ENCODE results near the gene ARSA. TPM values are rescaled to one million over a fixed set of nuclear protein-coding genes. Genes with fewer than 3 reads are reported as not detected.

Gene ARSA
- polyA plus RNA-seq, 1 donor (not counting 4 experiments of a cell fraction or from before 2014, with no cell fraction given), result 12.1 TPM

GRCh38 chr22:50605002-50605612, 22.8 kb downstream of the ARSA start:
- dilution Hi-C loops (cut with MboI; ENCODE audit: extremely low pct_ligation_motif_present, low sequenced_read_pairs), result no loop called here

GRCh38 chr22:50604256-50605001, 23.5 kb downstream of the ARSA start:
- TF ChIP-seq EZH2 (IDR thresholded peaks at IDR 0.05; ENCODE audit: low read length) (no peak), CTCF (optimal IDR thresholded peaks at IDR 0.05 in 1 of 3, IDR thresholded peaks at IDR 0.05 in 1 of 3, conservative IDR thresholded peaks at IDR 0.05 in 1 of 3; ENCODE audit: extremely low read depth in 1 of 3, insufficient read depth in 2 of 3, low read length in 3 of 3) (no peak)
- dilution Hi-C loops (cut with MboI; ENCODE audit: extremely low pct_ligation_motif_present, low sequenced_read_pairs), result no loop called here
- H4K20me1 ChIP-seq (ENCODE audit: control insufficient read depth, extremely low read depth, insufficient read depth, low read length), result no peaks in the 10 kb centered on the region
- peaks cover 56% of the 10 kb centered on the region for H3K27me3 ChIP-seq (ENCODE audit: control insufficient read depth, extremely low read depth, insufficient read depth, low read length)
- H3K9ac ChIP-seq (ENCODE audit: control insufficient read depth, extremely low read depth, insufficient read depth, low read length), result no peak overlapping the region
- no peaks in the 10 kb centered on the region for H3K9me3 ChIP-seq (ENCODE audit: control insufficient read depth, low read depth, low read length)
- no peak for FAIRE-seq
- H3K9me1 ChIP-seq (ENCODE audit: control insufficient read depth, extremely low read depth, insufficient read depth, low read length), result no peaks in the 10 kb centered on the region
- no peaks in the 10 kb centered on the region for H3K36me3 ChIP-seq (ENCODE audit: control insufficient read depth in 2 of 2, extremely low read depth in 1 of 2, insufficient read depth in 2 of 2, low read length in 2 of 2)
- H3K4me2 ChIP-seq (ENCODE audit: control insufficient read depth, extremely low read depth, insufficient read depth, low read depth, low read length), result no peak overlapping the region
- no peak overlapping the region for H3K4me3 ChIP-seq (ENCODE audit: control insufficient read depth in 2 of 3, extremely low read depth in 1 of 3, insufficient read depth in 2 of 3, low read depth in 1 of 3, low read length in 3 of 3)
- no peaks in the 10 kb centered on the region for H3K4me1 ChIP-seq (ENCODE audit: control insufficient read depth, extremely low read depth, insufficient read depth, low read length)
- no peak for DNase-seq (ENCODE audit: low read depth, low spot score)
- H3K79me2 ChIP-seq (ENCODE audit: control insufficient read depth, insufficient read depth, low read length), result no peaks in the 10 kb centered on the region
- H3K27ac ChIP-seq (ENCODE audit: control insufficient read depth, insufficient read depth, low read length), result no peak overlapping the region
- no peak overlapping the region for H2AFZ ChIP-seq (ENCODE audit: control insufficient read depth, low read length)

More at GRCh38 chr22:50605002-50605612, 22.8 kb downstream of the ARSA start:
- no peak overlapping the region for H3K9ac ChIP-seq (ENCODE audit: control insufficient read depth, extremely low read depth, insufficient read depth, low read length)
- no peaks in the 10 kb centered on the region for H3K9me3 ChIP-seq (ENCODE audit: control insufficient read depth, low read depth, low read length)
- H3K27ac ChIP-seq (ENCODE audit: control insufficient read depth, insufficient read depth, low read length), result no peak overlapping the region
- DNase-seq (ENCODE audit: low read depth, low spot score) (no peak), FAIRE-seq (no peak)
- no peaks in the 10 kb centered on the region for H3K4me1 ChIP-seq (ENCODE audit: control insufficient read depth, extremely low read depth, insufficient read depth, low read length)
- peaks cover 51% of the 10 kb centered on the region for H3K27me3 ChIP-seq (ENCODE audit: control insufficient read depth, extremely low read depth, insufficient read depth, low read length)
- no peaks in the 10 kb centered on the region for H3K79me2 ChIP-seq (ENCODE audit: control insufficient read depth, insufficient read depth, low read length)
- H2AFZ ChIP-seq (ENCODE audit: control insufficient read depth, low read length), result no peak overlapping the region
- no peak overlapping the region for H3K4me2 ChIP-seq (ENCODE audit: control insufficient read depth, extremely low read depth, insufficient read depth, low read depth, low read length)
- no peak overlapping the region for H3K4me3 ChIP-seq (ENCODE audit: control insufficient read depth in 2 of 3, extremely low read depth in 1 of 3, insufficient read depth in 2 of 3, low read depth in 1 of 3, low read length in 3 of 3)
- no peaks in the 10 kb centered on the region for H4K20me1 ChIP-seq (ENCODE audit: control insufficient read depth, extremely low read depth, insufficient read depth, low read length)
- no peaks in the 10 kb centered on the region for H3K36me3 ChIP-seq (ENCODE audit: control insufficient read depth in 2 of 2, extremely low read depth in 1 of 2, insufficient read depth in 2 of 2, low read length in 2 of 2)
- TF ChIP-seq CTCF (optimal IDR thresholded peaks at IDR 0.05 in 1 of 3, IDR thresholded peaks at IDR 0.05 in 1 of 3, conservative IDR thresholded peaks at IDR 0.05 in 1 of 3; ENCODE audit: extremely low read depth in 1 of 3, insufficient read depth in 2 of 3, low read length in 3 of 3) (no peak), EZH2 (IDR thresholded peaks at IDR 0.05; ENCODE audit: low read length) (no peak)
- H3K9me1 ChIP-seq (ENCODE audit: control insufficient read depth, extremely low read depth, insufficient read depth, low read length), result no peaks in the 10 kb centered on the region

Data from keratinocyte (primary cell).